ENCODE measurements around the gene USP32.
"Not testable (repeated sequence)": the region's sequence is repeated elsewhere in the genome, so short reads cannot be mapped to it uniquely, and the experiment has no call there.

Gene USP32

DNA sequence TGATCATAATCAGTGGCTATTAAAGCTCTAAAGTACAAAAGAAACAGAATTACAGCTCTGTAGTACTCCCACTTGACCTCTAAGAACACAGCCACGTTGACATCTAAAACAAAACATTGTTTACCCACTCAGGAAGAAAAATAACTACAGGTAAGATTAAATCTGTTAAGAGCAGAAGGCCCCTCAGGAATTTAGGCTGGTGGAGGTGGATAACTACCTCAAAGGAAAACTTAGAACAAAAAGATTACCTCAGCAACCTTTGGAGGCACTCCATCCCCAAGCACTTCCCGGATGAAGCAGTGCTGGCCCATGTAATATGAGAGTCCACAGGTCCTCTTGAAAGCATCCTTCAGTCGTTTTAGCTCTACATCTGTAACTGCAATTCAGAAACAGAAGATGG lies 46.7 kb downstream of the USP32 start:
- DNase-seq = no peak
- TF ChIP-seq POLR2A (IDR thresholded peaks at IDR 0.05; ENCODE audit: low read length) = no peak
- no peak for TF ChIP-seq GATA1 (IDR thresholded peaks at IDR 0.05; ENCODE audit: low read depth, low read length)

DNA sequence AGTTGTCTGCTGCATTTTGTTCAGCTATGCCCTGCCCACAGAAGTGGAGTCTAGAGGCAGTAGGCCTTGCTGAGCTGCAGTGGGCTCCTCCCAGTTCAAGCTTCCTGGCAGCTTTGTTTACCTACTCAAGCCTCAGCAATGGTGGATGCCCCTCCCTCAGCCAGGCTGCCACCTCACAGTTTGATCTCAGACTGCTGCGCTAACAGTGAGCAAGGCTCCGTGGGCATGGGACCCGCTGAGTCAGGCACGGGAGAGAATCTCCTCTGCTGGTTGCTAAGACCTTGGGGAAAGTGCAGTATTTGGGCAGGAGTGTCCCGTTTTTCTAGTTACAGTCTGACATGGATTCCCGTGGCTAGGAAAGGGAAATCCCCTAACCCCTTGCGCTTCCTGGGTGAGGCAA lies 49.4 kb downstream of the USP32 start:
- DNase-seq = not testable (repeated sequence)

DNA sequence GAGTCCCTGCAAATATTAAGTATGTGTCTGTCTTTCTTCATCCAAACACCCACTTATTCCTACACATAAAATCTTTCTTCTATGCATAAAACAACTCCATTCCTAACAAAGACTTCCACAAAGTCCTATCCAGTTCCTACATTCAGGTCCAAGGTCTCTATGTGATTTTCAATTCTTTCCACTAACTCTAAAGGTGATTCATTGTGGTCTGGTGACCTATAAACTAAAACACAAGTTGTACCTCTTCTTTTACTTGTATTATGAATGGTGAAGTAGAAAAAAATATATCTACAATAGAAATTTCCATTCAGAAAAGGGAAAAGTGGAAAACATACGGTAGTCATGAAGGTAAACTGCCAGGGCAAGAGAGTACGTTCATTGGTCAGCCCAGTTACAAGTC lies 56.6 kb downstream of the USP32 start:
- no peak for TF ChIP-seq GATA1 (IDR thresholded peaks at IDR 0.05; ENCODE audit: low read depth, low read length)
- no peak for TF ChIP-seq POLR2A (IDR thresholded peaks at IDR 0.05; ENCODE audit: low read length)
- no peak for DNase-seq

DNA sequence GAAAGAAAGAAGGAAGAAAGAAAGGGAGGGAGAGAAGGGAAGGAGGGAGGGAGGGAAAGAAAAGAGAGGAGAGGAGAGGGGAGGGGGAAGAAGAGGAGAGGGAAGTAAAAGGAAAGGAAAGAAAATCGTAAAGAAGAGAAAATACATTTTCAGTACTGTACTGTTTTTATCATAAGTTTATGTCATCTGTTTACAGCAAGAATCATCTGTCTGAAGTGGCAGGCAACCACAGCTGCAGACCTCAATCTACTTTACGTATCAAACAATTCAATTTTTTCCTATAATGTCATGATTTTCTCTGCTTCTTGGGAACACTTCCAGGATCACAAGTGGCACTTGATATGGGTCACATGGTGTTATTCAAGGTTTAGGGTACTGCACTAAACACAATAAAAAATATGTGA lies 58.3 kb downstream of the USP32 start:
- TF ChIP-seq POLR2A (IDR thresholded peaks at IDR 0.05; ENCODE audit: low read length) = no peak
- TF ChIP-seq GATA1 (IDR thresholded peaks at IDR 0.05; ENCODE audit: low read depth, low read length) = no peak
- no peak for DNase-seq

DNA sequence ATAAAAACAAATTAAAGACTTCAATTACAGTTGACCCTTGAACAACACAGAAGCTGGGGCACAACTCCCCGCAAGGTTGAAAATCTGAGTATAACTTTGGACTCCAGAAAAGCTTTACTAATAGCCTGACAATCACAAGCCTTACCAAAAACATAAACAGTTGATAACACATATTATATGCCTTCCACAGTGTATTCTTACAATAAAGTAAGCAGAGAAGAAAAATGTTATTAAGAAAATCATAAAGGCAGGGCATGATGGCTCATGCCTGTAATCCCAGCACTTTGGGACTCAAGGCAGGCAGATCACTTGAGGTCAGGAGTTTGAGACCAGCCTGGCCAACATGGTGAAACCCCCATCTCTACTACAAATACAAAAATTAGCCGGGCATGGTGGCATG lies 58.9 kb downstream of the USP32 start:
- not testable (repeated sequence) for DNase-seq

DNA sequence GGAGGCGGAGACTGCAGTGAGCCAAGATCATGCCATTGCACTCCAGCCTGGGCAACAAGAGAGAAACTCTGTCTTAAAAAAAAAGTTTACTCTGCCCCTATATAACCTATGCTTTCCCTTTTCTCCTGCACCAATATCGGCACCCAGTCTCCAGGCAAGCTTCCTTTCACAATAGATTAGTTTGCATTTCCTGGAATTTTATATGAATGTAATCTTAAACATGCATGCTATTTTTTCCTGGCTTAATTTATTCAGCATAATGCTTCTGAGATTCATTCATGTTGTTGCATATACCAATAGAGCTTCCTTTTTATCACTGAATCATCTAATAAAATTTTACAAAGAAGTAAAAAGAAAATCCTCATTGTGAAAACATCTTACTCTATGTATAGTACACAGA lies 59.4 kb downstream of the USP32 start:
- no peak for DNase-seq
- TF ChIP-seq GATA1 (IDR thresholded peaks at IDR 0.05; ENCODE audit: low read depth, low read length) = no peak
- TF ChIP-seq POLR2A (IDR thresholded peaks at IDR 0.05; ENCODE audit: low read length) = no peak

DNA sequence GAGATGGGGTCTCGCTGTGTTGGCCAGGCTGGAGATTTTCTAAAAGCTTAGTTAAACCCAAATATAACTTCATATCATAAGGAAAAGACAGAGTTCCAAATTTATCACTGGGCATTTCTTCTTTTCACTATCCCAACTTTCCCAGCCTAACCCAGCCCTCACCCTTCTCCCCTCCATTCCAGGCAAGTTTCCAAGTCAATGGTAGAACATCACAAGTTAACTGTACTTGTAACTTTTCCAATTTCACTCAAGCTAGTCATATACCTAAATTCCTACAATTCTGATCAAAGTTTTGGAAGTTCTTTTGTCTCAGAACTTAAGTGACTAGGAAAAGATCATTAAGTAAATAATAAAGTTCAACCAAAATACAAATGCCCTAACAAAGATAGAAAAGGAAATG lies 61.2 kb downstream of the USP32 start:
- DNase-seq = no peak
- TF ChIP-seq GATA1 (IDR thresholded peaks at IDR 0.05; ENCODE audit: low read depth, low read length) (no peak), POLR2A (IDR thresholded peaks at IDR 0.05; ENCODE audit: low read length) (no peak)

DNA sequence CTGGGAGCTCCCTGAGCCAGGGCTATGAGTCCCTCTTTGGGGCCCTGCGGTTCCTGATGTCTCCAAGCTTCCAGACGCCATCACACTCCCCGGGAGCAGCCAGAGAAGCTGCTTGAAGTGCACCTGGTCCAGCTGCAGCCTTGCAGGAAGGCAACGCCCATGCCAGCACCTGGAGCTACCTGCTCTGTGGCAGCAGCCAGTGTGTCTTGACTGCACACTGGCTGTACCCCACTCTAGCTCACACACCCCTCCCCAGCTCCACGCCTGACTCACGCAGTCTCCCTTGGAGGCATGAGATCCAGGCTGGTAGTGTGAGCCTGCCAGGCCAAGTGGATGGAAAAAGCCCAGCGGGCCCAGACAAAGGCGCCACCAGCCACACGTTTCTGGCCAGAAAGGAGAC lies 63.3 kb downstream of the USP32 start:
- DNase-seq = no peak
- TF ChIP-seq GATA1 (IDR thresholded peaks at IDR 0.05; ENCODE audit: low read depth, low read length) (no peak), POLR2A (IDR thresholded peaks at IDR 0.05; ENCODE audit: low read length) (no peak)

DNA sequence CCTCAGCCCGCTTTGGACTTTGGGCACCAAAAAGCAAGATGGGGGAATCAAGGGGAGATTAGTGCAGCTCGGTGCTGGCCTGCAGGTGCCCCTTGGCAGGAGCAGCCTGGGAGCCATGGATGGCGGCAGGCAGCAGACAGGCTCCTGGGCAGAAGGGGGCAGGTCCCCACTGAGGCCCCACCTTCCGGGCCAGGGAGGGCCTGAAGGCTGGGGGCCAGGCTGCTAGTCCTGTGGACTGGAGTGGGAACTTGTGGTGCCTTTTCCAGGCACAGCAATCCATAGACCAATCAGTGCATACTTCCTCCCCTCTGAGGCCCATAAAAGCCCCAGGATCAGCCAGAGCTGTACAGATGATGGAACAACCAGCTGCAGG lies 64.0 kb downstream of the USP32 start:
- DNase-seq = no peak
- no peak for TF ChIP-seq GATA1 (IDR thresholded peaks at IDR 0.05; ENCODE audit: low read depth, low read length)
- no peak for TF ChIP-seq POLR2A (IDR thresholded peaks at IDR 0.05; ENCODE audit: low read length)

DNA sequence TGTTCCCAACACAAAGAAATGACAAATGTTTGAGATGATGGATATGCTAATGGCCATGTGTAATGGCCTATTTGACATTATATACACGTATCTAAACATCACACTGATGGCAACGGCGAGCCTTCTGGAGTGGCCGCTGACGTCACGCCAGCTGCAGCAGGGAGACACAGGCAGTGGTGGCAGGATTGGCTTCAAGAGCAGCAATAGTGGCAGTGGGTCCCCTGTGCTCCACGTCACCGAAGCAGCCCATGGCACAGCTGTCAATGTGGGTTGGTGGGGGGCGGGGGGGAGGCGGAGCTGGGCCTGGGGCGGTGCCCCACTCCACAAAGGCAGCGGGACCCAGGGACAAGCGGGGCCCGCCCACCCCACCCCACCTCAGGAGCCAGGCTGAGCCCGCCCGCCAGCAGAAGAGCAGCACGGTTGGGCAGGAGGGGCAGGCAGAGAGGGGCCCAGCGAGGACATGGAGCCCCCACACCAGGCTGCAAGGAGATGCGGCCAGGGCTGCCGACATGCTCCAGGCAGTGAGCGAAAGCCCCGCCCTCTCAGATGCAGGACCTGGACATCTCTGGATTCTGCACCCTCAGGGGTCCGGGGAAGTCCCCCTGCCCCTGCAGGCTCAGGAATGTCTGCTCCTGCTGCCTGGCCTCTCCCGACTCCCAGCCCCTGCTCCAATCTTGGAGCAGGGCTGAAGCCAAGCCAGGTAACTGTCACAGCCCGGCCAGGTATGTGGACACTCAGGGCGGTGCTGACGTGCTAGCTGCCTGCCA lies 64.6 kb downstream of the USP32 start:
- TF ChIP-seq GATA1 (IDR thresholded peaks at IDR 0.05; ENCODE audit: low read depth, low read length) = no peak
- TF ChIP-seq POLR2A (IDR thresholded peaks at IDR 0.05; ENCODE audit: low read length) = no peak
- DNase-seq = no peak

DNA sequence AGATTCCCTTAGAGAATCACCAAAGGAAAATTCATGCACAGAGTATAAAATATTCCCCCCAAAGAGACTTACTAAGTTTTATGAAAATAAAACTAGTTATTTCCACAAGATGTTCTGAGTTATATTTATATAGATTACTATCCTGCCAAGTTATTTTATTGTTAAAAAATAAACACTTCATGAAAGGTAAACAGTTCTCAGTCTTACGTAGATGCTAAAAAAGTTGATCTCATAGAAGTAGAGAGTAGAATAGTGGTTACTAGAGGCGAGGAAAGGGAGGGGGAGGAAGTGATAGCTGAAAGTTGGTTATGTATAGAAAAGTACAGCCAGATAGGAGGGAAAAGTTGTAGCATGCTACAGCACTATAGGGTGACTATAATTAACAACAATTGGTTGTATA lies 65.2 kb downstream of the USP32 start:
- no peak for DNase-seq
- TF ChIP-seq POLR2A (IDR thresholded peaks at IDR 0.05; ENCODE audit: low read length) = no peak
- TF ChIP-seq GATA1 (IDR thresholded peaks at IDR 0.05; ENCODE audit: low read depth, low read length) = no peak

DNA sequence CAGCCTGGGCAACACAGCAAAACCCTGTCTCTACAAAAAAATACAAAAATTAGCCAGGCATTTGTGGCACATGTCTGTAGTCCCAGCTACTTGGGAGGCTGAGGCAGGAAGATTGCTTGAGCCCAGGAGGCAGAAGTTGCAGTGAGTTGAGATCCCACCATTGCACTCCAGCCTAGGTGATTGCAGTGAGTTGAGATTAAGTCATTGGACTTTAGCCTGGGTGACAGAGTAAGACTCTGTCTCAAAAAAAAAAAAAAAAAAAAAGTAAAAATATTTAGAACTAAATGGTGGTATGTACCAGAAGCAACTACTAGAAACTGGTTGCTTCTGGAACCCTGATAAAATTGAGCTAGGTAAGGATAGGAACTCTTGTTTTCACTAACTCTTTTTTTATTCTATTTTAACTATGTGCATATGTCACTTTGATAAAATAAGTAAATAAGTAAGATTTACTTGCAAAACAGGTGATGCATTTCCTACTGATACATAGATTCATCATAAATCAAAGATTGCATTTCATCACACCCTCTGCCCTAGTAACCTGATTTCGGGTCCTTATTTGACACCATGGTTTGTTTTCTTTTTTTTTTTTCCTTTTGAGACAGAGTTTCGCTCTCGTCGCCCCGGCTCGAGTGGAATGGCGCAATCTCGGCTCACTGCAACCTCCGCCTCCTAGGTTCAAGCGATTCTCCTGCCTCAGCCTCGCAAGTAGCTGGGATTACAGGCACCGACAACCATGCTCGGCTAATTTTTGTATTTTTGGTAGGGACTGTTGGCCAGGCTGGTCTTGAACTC lies 66.0 kb downstream of the USP32 start:
- DNase-seq = peak in 1 of 2 experiments; percentile 45
- TF ChIP-seq POLR2A (IDR thresholded peaks at IDR 0.05; ENCODE audit: low read length) = no peak
- TF ChIP-seq GATA1 (IDR thresholded peaks at IDR 0.05; ENCODE audit: low read depth, low read length) = no peak

DNA sequence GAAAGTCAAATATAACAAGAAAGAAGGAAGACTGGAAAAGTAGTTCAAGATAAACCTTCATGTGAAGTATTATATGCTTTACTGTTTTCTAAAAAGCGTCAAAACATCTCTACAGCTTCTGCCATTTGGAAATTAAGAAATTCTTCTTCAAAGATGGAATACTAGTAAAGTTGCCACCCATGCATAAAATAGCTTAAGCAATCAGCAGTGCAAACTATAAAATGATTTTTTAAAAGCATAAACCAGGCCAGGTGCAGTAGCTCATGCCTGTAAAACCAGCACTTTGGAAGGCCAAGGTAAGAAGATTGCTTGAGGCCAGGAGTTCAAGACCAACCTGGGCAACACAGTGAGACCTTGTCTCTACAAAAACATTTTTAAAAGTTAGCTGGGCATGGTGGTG lies 68.2 kb downstream of the USP32 start:
- DNase-seq = no peak
- TF ChIP-seq GATA1 (IDR thresholded peaks at IDR 0.05; ENCODE audit: low read depth, low read length) (no peak), POLR2A (IDR thresholded peaks at IDR 0.05; ENCODE audit: low read length) (no peak)

DNA sequence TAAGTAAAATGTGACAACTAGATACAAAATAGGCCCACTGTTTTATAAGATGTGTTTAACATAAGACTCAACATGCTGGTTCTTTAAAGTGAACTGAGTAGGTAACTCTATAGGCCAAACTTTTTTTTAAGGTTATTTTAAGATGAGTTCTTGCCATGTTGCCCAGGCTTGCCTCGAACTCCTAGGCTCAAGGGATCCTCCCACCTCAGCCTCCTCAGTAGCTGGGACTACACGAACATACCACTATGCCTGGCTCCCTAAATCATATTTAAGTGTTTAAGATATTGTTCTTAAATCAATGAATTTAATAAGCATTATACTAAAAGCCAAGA lies 69.9 kb downstream of the USP32 start:
- no peak for DNase-seq
- TF ChIP-seq POLR2A (IDR thresholded peaks at IDR 0.05; ENCODE audit: low read length) (no peak), GATA1 (IDR thresholded peaks at IDR 0.05; ENCODE audit: low read depth, low read length) (no peak)

DNA sequence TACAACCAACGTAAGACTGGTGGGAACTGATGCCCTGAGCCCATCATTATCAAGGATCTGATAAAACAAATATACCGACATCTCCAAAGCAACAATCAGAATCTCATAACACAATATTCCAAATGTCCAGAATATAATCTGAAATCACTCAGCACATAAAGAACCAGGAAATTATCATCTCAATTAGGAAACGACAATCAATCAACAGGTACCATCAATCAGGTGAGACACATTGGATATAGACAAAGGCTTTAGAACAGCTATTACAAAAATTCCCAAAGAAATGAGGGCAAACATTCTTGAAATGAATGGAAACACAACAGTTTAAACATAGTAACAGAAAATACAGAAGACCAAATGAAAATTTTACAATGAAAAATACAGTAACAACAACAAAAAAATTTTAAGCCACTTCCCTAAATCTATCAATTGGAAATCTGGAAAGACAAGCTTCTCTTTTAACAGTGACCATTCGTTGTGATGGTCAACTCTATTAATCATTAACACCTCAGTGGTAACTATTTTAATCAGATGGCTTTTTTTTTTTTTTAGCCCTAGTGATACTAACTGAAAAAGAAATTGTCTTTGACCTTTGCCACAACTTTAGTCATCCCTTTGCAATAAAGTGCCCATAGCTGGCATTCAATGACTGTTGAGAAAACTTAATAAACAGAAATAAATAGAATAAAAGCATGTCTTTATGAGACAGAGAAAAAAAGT lies 70.4 kb downstream of the USP32 start:
- no peak for DNase-seq
- no peak for TF ChIP-seq GATA1 (IDR thresholded peaks at IDR 0.05; ENCODE audit: low read depth, low read length)
- no peak for TF ChIP-seq POLR2A (IDR thresholded peaks at IDR 0.05; ENCODE audit: low read length)
